ENCODE data around the gene CITED2.

DNA sequence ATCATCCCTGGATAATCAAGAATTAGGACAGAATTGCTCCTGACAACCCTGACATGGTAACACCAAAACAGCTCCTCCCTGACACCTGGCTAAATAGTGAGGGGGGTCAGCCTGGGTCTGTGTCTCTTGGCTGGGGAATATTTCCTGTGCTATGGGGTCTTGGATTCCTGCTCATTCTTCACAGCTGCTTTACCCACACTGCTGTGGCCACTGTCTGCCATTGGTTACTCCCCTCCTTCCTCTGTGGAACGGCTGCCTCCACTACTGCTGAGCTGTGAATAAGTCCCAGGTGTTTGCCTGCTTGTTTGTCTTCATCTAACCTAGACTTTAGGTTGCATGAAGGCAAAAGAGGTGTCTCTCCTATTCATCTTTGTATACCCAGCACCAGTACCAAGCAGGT is 48.8 kb downstream of the CITED2 start:
- TF ChIP-seq, protein P1, sequence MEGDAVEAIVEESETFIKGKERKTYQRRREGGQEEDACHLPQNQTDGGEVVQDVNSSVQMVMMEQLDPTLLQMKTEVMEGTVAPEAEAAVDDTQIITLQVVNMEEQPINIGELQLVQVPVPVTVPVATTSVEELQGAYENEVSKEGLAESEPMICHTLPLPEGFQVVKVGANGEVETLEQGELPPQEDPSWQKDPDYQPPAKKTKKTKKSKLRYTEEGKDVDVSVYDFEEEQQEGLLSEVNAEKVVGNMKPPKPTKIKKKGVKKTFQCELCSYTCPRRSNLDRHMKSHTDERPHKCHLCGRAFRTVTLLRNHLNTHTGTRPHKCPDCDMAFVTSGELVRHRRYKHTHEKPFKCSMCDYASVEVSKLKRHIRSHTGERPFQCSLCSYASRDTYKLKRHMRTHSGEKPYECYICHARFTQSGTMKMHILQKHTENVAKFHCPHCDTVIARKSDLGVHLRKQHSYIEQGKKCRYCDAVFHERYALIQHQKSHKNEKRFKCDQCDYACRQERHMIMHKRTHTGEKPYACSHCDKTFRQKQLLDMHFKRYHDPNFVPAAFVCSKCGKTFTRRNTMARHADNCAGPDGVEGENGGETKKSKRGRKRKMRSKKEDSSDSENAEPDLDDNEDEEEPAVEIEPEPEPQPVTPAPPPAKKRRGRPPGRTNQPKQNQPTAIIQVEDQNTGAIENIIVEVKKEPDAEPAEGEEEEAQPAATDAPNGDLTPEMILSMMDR (IDR thresholded peaks at IDR 0.05 in 4 of 5, conservative IDR thresholded peaks at IDR 0.05 in 1 of 5), result no peak
- no peak for TF ChIP-seq POLR2A (IDR thresholded peaks at IDR 0.05)
